Mesodermal cell (in vitro differentiated cells): ENCODE data around the gene LRRC8C.

Source experiments
- H3K27ac ChIP-seq: 2 replicates; pipeline ENCODE4 v1.7.0; 2013; ENCODE audit warnings: mild to moderate bottlenecking, low read depth, low read length, moderate library complexity; ENCODE audit not compliant: severe bottlenecking
- H3K36me3 ChIP-seq: 2 replicates; pipeline ENCODE4 v1.7.1; 2013; ENCODE audit warnings: mild to moderate bottlenecking, low read length, moderate library complexity; ENCODE audit not compliant: control insufficient read depth, insufficient read depth
- H3K4me1 ChIP-seq: one replicate; pipeline ENCODE4 v1.7.1; 2013; ENCODE audit warnings: mild to moderate bottlenecking, low read length; ENCODE audit not compliant: insufficient read depth, control insufficient read depth, poor library complexity, severe bottlenecking
- H3K4me3 ChIP-seq: 2 replicates; pipeline ENCODE4 v1.7.0; 2013; ENCODE audit warnings: low read length, control low read depth, mild to moderate bottlenecking; ENCODE audit not compliant: insufficient read depth, poor library complexity, severe bottlenecking; ENCODE audit errors: extremely low read depth
- H3K9me3 ChIP-seq: 2 replicates; pipeline ENCODE4 v1.7.1; 2013; ENCODE audit warnings: mild to moderate bottlenecking, low read length, moderate library complexity; ENCODE audit not compliant: control insufficient read depth
- WGBS, 2 experiments: methylation state at CpG; one replicate each; pipeline ENCODE4 v1.1.5; 2013; ENCODE audit warnings: missing lambda C conversion rate in 2 of 2; ENCODE audit not compliant: insufficient coverage in 2 of 2; 5-methylcytosine and 5-hydroxymethylcytosine counted together

Gene LRRC8C

DNA sequence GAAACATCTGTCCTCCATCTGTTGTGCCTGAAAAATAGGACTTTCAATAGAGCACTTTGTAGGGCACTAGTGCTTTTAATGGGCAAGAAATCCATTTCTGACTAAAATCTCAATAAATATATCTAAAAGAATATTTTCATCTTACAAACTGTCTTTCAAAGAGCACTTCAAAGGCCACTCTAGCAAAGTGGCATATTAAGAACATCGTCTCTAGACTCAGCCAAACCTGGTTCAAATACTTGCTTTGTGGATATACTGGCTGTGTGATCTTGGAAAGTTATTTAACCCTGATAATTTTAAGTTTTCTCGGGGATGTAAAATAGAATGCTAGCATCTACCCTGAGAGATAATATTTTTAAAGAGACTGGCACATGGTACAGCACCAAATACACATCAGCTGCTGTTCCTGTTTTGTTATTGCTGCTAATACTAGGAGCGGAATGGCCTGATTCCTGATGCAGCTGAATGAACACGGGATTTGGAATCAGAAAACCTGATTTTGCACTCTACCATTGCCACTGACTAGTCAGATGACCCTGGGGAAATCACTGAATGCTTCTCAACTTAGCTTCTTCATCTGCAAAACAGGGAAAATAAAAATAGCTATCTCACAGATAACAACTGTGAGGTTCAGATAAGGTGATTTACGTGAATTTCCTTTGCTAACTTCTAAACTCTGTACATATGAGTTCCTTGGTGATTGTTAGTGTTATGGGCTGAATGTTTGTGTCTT lies 25.2 kb upstream of the LRRC8C start:
- WGBS, 2 experiments, result 100% methylated on average over 2 of the region's 5 CpGs
- no peak overlapping the region for H3K4me3 ChIP-seq
- no peak overlapping the region for H3K27ac ChIP-seq
- no peaks in the 10 kb centered on the region for H3K36me3 ChIP-seq
- H3K4me1 ChIP-seq, result peaks cover 4% of the 10 kb centered on the region
- H3K9me3 ChIP-seq, result no peaks in the 10 kb centered on the region

DNA sequence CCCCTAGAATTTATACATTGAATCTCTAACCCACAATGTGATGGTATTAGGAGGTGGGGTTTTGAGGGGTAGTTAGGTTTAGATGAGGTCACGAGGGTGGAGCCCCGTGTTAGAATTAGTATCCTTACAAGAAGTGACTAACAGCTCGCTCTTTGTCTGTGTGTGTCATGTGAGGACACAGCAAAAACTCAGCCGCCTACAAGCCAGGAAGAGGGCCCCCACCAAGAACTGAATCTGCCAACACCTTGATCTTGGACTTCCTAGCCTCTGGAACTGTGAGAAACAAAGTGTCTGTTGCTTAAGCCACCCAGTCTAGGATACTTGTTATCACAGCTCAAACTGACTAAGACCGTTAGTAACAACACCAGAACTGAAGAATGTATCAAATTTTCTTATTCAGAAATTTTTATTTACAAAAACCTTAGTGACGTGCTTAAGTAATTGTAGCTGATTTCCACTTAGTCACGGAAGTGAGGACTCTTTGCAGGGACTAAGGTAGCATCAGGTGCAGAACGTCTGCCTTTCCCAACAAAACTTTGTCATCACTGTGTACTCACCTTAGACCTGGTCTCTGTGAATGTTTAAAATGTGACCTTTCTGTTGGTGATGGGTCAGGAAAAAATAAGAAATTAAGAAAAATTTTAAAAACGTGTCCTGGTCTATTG lies 24.5 kb upstream of the LRRC8C start:
- H3K4me3 ChIP-seq, result no peak overlapping the region
- 85 to 88% methylated on average over 5 to 6 of the region's 9 CpGs for WGBS, 2 experiments
- no peaks in the 10 kb centered on the region for H3K9me3 ChIP-seq

DNA sequence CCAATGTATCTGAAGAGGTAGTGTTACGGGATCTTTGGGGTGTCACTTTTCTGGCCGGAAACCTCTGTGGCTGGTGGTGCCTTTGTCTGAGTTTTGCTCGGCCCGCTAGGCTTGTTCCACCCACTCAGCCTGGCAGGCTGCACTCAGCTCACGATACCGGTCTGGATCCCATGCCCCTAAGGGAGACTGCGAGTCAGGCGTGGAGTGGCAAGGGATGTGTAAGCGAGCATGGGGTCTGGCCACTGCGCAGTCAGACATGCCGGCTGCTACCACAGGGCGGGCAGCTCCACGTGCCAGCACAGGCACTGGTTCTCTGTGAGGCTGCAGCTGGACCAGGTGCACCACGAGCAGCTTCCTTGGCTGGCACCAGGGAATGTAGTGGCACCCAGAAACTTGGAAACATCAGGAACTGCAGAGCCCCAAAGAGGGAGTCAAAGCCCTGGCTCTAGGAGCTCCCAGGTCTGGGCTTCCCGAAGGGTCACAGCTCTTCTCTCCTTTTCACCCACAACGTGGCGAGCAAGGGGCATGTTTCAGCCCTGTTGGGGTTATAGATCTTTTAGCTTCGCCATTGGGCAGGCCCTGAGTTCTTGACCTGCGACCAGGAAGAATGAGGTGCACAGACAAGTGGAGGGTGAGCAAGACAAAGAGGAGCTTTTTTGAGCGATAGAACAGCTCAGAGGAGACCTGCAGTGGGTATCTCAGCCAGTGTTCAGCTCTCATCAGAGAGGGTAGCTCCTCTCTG lies 23.8 kb upstream of the LRRC8C start:
- Histone ChIP-seq H3K27ac (no peak overlapping the region), H3K36me3 (no peaks in the 10 kb centered on the region), H3K9me3 (no peaks in the 10 kb centered on the region), H3K4me3 (no peak overlapping the region), H3K4me1 (peaks cover 4% of the 10 kb centered on the region)
- whole genome bisulfite sequencing, 2 experiments, result 94 to 96% methylated on average over 14 to 20 of the region's 20 CpGs

More for the DNA sequence above, 24.5 kb upstream of the LRRC8C start:
- H3K27ac ChIP-seq, result no peak overlapping the region
- H3K36me3 ChIP-seq, result no peaks in the 10 kb centered on the region
- peaks cover 4% of the 10 kb centered on the region for H3K4me1 ChIP-seq

DNA sequence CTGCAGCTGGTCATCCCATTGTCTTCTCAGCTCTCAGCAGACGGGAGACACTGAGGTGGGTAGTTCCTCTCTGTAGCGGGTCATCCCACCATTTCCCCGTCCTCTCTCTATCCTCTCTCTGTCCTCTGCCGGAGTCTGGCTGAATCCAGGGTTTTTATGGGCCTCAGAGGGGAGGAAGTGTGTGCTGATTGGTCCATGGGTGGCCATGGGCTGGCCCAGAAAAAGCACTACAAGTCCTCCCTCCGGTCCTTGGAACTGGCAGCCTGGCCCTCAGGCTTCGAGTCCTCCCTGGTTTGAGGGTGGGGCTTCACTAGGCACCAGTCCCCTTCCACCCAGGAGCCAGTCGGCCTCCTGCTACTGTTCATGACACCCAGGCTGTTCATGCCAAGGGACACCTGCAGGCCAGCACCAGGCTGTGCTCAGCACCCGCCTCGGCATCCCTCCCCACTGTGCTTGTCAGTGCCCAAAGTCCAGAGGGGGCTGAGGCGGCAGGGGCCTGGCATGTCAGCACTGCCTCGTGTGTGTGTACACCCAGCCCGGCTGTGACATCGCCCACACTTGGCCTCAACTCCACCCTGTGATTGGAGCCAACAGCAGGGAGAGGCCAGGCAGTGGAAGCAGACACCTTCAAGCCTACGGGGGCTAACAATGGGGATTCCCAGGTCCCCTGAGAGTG lies 23.0 kb upstream of the LRRC8C start:
- Histone ChIP-seq H3K9me3 (no peaks in the 10 kb centered on the region), H3K4me3 (no peak overlapping the region), H3K27ac (no peak overlapping the region), H3K4me1 (peaks cover 4% of the 10 kb centered on the region), H3K36me3 (no peaks in the 10 kb centered on the region)
- WGBS, 2 experiments, result 84 to 91% methylated on average over 10 to 11 of the region's 14 CpGs

DNA sequence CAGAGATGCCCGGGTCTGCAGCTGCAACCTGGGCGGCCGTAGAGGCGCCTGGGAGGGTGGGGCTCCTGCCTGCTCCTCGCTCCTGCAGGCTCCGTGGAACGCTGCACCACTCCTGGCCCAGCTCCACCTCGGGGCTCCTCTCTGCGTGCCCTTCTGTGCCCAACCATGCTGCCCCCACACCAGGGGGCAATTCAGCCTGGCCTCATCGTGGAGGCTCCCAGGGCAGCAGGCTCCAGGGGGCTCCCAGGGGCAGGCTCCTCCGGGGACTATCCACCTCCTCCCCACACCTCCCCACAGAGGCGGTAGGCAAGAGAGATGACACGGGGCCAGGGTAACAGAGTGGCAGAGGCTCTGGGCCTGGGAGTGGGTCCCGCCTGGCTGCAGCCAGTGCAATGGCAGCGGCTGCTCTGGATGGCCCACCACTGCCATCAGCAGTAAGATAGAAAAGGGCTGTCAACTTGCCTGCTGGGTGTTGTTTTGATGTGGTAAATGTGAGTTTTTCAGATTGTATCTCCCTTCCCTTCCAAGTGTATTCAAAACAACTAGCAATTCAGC lies 22.4 kb upstream of the LRRC8C start:
- Histone ChIP-seq H3K36me3 (no peaks in the 10 kb centered on the region), H3K27ac (no peak overlapping the region), H3K4me1 (peaks cover 4% of the 10 kb centered on the region), H3K9me3 (no peaks in the 10 kb centered on the region), H3K4me3 (no peak overlapping the region)
- WGBS, 2 experiments, result 91 to 93% methylated on average over 4 to 10 of the region's 15 CpGs

DNA sequence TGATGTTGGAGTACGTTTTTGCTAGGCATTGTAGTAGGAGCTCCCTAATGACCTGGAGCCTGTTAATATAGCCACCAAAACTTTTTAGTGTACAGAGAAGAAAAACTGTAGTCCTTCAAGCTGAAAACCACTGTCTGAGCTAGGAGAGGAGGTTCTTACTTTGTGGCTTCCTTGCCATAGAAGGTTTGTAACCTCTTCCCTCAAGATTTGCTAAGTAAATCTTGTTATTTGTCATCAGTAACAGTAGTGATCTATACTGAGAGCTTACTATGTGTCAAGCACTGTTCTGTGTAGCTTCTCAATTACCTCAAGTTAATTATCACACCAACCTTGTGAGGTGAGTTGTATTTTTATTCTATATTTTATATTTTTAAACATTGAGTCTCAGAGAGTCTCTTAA lies 21.2 kb upstream of the LRRC8C start:
- Histone ChIP-seq H3K9me3 (no peaks in the 10 kb centered on the region), H3K4me3 (no peak overlapping the region), H3K4me1 (peaks cover 4% of the 10 kb centered on the region), H3K27ac (no peak overlapping the region), H3K36me3 (no peaks in the 10 kb centered on the region)
- WGBS, 2 experiments, result no CpG with 5 or more reads among the region's 1 CpG

DNA sequence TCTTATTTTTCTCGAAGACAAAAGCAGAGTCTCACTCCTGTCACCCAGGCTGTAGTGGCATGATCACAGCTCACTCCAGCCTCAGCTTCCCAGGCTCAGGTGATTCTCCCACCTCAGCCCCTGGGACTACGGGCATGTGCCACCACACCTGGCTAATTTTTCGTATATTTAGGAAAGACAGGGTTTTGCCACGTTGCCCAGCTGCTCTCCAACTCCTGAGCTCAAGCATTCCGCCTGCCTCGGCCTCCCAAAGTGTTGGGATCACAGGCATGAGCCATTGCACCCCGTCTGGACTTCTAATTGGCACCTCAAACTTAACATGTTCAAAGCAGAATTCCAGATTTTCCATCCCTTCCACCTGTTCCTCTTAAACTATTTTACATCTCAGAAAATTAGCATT lies 19.0 kb upstream of the LRRC8C start:
- 78 to 87% methylated on average over 5 to 7 of the region's 7 CpGs for WGBS, 2 experiments
- no peak overlapping the region for H3K4me3 ChIP-seq
- no peaks in the 10 kb centered on the region for H3K4me1 ChIP-seq
- no peaks in the 10 kb centered on the region for H3K36me3 ChIP-seq
- no peak overlapping the region for H3K27ac ChIP-seq
- H3K9me3 ChIP-seq, result peaks cover 13% of the 10 kb centered on the region

DNA sequence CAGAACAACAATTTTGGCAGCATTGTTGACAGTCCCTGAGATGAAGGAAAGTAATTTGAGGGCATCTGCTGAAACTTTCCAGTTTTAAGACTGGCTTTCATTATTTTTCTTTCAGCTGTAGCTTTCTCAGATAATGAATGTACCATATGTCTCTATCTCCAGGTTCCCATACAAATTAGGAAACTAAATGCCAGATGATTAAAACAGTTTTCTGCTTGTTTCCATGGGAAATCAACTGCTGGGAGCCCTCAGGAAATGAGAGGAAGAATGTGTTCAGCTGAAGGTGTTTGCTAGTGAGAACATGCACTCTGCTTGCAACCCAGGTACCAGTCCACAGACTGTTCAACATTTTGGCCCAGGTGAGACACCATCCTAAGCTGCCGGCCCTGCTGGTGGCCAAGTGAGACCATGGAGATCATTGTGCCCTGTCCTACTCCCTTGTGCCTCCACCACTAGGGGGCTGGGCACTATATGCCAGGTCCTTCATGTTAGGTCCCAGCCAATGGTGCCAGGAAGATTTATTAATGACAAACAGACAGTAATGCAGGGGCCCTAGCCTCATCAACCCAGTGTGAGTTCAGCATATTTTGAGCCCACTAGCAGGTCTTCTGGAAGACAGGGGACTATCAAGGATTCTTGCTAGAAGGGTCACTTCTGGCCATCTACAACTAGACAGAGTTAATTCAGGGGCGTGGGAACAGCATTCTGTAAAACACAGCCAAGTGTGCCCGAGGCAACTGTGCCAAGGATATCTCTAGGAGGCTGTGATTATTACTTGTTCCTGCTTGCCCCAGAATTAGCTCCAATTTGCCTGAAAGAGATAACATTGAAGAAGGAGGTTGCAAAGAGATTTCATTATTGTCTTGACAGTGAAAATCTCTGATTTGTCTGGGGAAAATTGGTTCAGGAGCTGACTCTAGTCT lies 17.0 kb upstream of the LRRC8C start:
- 89% methylated on average over 2 to 3 of the region's 3 CpGs for WGBS, 2 experiments
- no peaks in the 10 kb centered on the region for H3K4me1 ChIP-seq
- H3K4me3 ChIP-seq, result no peak overlapping the region
- no peaks in the 10 kb centered on the region for H3K36me3 ChIP-seq
- no peak overlapping the region for H3K27ac ChIP-seq
- H3K9me3 ChIP-seq, result peaks cover 13% of the 10 kb centered on the region

DNA sequence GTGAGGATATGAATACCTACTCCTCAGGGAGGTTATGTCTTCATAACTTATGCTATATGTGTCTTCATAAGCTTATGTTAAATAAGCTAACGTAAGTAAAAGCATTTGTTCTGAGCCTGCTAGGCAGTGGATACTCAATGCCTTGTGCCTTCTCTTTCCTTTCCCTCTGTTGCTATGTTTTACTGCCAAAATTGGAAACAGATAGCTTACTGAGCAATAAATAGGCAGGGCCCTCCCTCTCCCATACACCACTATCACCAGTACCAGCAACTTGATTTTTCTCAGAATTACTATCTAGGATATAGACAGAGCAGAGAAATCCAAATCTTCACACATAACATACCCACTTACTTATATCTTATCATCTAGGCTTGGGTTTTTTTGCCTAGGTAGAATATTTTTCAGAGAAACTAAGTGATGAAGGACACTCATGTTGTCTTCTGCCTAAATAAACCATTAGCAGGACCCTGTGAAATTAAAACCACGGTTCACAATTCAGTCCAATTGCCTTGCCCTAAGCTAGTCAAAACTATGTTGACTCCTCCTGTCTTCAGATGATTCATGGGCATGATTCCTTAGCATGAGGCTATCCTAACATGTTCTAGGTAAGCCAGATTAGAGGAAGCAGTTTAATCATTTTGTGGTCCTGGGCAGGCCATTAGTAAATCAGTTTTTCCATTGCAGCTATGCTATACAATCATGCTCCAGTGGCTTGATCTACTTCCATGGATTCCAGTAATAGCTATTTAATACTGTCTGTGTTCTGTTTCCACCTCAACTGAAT lies 15.9 kb upstream of the LRRC8C start:
- H3K4me3 ChIP-seq, result no peak overlapping the region
- H3K27ac ChIP-seq, result no peak overlapping the region
- H3K9me3 ChIP-seq, result peaks cover 13% of the 10 kb centered on the region
- 100% methylated on average over 1 of the region's 2 CpGs for WGBS, 2 experiments
- H3K4me1 ChIP-seq, result no peaks in the 10 kb centered on the region
- H3K36me3 ChIP-seq, result no peaks in the 10 kb centered on the region
